NCI-H69 (cell line): ENCODE results near the gene DDX1.
"Not testable (repeated sequence)": the region's sequence is repeated elsewhere in the genome, so short reads cannot be mapped to it uniquely, and the experiment has no call there.

Source experiments
- DNase-seq: peaks from one replicate; lab custom pipeline; 2025; lab: John Stamatoyannopoulos, UW

Gene DDX1

GRCh38 chr2:15591692-15592463, at the start of gene DDX1:
Gene DDX1, plus strand, starts transcription at chr2:15591868. Its CDS starts 66 bp downstream, at chr2:15591934.
- peak; percentile 85 for DNase-seq

GRCh38 chr2:15542269-15542668, 49.4 kb upstream of the DDX1 start:
- not testable (repeated sequence) for DNase-seq

- no peak for DNase-seq
These were observed 48.6 kb upstream of the DDX1 start for GRCh38 chr2:15543053-15543452.

GRCh38 chr2:15543541-15543940, 48.1 kb upstream of the DDX1 start:
- DNase-seq = no peak

- DNase-seq = no peak
These were observed 47.4 kb upstream of the DDX1 start for GRCh38 chr2:15544227-15544626.

GRCh38 chr2:15546297-15547098, 45.2 kb upstream of the DDX1 start:
- DNase-seq = no peak

- DNase-seq = peak; percentile 1
These were observed 44.4 kb upstream of the DDX1 start for GRCh38 chr2:15547115-15547876.

- DNase-seq = no peak
These were observed 42.7 kb upstream of the DDX1 start for GRCh38 chr2:15548974-15549373.

- DNase-seq = no peak
These were observed 38.1 kb upstream of the DDX1 start for GRCh38 chr2:15553519-15553918.

GRCh38 chr2:15553951-15554350, 37.7 kb upstream of the DDX1 start:
- no peak for DNase-seq

GRCh38 chr2:15554525-15555218, 37.0 kb upstream of the DDX1 start:
- DNase-seq = no peak

- no peak for DNase-seq
These were observed 35.9 kb upstream of the DDX1 start for GRCh38 chr2:15555760-15556193.

- DNase-seq = no peak
These were observed 35.2 kb upstream of the DDX1 start for GRCh38 chr2:15556311-15556930.

- DNase-seq = peak; percentile 12
These were observed 33.8 kb upstream of the DDX1 start for GRCh38 chr2:15557887-15558311.

- no peak for DNase-seq
These were observed 32.1 kb upstream of the DDX1 start for GRCh38 chr2:15559379-15560139.

GRCh38 chr2:15560140-15560987, 31.3 kb upstream of the DDX1 start:
- peak; percentile 58 for DNase-seq

- DNase-seq = peak; percentile 87
These were observed 30.6 kb upstream of the DDX1 start, which contains the start of gene NBAS for GRCh38 chr2:15560988-15561573. Gene NBAS, minus strand, starts transcription at chr2:15561334. Its CDS starts 30 bp downstream, at chr2:15561304.

- peak; percentile 57 for DNase-seq
These were observed 29.9 kb upstream of the DDX1 start for GRCh38 chr2:15561574-15562344.
